GM19397 (cell line): ENCODE measurements around the gene ZNF558.
"Not testable (repeated sequence)": the region's sequence is repeated elsewhere in the genome, so short reads cannot be mapped to it uniquely, and the experiment has no call there.

ENCODE experiments used
- ATAC-seq: cut with Tn5 transposase; IDR thresholded peaks from one replicate; pipeline ENCODE4 v1.9.1; 2021; ENCODE audit warnings: mild to moderate bottlenecking, moderate library complexity; ENCODE audit not compliant: unreplicated experiment

ZNF558 gene

DNA sequence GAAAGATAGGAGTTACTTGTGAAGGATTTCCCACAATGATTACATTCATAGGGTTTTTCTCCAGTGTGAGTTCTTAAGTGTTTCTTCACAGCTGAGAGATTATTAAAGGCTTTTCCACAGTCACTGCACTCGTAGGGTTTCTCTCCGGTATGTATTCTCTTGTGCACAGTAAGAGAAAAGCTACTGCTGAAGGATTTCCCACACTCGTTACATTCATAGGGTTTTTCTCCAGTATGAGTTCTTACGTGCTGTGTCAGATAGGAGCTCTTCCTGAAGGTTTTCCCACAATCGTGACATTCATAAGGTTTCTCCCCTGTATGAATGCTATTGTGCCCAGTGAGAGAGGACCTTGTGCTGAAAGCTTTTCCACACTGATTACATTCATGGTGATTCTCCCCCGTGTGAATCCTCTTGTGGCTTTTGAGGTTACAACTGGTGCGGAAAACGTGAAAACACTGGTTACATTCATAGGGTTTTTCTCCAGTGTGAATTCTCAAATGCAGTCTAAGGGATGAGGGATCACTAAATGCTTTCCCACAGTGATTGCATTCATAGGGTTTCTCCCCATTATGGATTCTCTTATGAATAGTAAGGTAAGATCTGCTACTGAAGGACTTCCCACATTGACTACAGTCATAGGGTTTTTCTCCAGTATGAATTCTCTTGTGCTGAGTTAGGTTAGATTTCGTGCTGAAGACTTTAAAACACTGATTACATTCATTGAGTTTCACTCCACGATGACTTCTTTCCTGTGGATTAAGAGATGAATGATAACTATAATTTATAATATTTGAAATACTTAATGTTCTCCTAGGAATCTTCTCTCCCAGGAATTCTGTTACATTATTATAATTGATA lies 20.6 kb downstream of the ZNF558 start:
- no peak for ATAC-seq

DNA sequence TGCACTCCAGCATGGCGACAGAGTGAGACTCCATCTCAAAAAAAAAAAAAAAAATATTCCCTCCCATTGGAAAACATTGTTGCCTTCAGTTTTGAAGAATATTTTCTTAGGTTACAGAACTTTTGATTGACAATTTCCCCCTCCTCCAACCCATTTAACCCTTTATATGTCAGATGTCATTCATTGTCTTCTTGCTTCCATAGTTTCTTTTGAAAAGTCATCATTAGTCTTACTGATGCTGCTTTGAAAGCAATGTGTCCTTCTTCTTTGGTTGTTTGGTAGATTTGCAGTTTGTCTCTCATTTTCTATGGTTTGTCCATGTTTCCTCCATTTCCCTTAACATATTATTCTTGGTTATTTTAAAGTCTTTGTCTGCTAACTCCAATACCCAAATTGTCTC lies 25.4 kb downstream of the ZNF558 start:
- ATAC-seq = no peak

DNA sequence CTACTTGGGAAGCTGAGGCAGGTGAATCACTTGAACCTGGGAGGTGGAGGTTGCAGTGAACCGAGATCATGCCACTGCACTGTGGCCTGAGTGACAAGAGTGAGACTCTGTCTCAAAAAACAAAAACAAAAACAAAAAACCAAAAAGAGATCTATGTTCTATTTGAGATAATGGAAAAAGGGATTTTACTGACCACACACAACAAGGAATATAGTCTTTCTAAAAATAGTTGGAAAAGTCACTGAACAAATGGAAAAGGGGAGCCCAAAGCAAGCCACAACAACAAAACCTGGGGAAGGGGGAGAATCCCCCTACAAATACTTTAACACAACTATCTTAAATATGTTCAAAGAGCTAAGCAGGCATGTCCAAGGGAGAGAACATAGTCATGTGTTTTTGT lies 37.3 kb downstream of the ZNF558 start:
- ATAC-seq = no peak

DNA sequence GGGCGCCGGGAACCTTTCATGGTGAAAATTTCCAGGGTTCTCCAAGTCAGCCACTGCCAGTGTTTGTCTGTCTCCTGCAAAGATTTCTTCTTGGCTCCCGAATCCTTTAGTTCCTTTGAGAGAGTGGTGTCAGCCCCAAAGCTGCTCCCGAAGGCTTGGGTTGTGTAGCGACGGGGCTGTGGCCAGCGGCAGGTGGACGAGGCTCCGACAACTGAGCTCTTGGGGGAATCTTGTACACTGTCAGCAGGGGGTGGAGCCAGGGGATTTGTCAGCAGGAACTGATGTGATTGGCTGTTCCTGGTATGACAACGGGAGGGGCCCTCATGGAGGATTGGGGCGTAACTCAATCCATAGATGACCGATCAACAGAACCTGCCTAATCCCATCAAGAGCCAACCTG lies 58.5 kb downstream of the ZNF558 start:
- not testable (repeated sequence) for ATAC-seq

DNA sequence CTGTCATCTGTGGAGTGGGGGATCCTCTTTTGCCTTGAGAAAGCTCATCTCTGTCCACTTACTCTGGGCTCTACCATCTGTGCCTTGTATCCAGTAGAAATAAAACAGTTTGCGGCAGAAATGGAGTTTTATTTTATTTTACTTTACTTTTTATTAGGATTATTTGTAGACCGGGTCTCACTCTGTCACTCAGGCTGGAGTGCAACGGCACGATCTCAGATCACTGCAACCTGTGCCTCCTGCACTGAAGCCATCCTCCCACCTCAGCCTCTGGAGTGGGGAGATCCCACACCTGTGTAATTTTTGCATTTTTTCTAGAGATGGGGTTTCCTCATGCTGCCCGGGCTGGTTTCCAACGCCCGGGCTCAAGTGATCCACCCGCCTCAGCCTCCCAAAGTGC lies 62.8 kb downstream of the ZNF558 start:
- not testable (repeated sequence) for ATAC-seq

DNA sequence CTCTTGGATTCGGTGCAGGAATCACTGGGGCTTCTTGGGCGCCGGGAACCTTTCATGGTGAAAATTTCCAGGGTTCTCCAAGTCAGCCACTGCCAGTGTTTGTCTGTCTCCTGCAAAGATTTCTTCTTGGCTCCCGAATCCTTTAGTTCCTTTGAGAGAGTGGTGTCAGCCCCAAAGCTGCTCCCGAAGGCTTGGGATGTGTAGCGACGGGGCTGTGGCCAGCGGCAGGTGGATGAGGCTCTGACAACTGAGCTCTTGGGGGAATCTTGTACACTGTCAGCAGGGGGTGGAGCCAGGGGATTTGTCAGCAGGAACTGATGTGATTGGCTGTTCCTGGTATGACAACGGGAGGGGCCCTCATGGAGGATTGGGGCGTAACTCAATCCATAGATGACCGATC lies 64.8 kb downstream of the ZNF558 start:
- not testable (repeated sequence) for ATAC-seq
